ENCODE results near the gene MDM2. TPM values are rescaled to one million over a fixed set of nuclear protein-coding genes. Genes with fewer than 3 reads are reported as not detected.
"Not testable (repeated sequence)": the region's sequence is repeated elsewhere in the genome, so short reads cannot be mapped to it uniquely, and the experiment has no call there.

MDM2 gene
- total RNA-seq, 1 donor from 2014 or later, result 38.1 TPM

- no peak for DNase-seq
- ATAC-seq (ENCODE audit: poor library complexity), result no peak
- intact Hi-C loops (cut with DNase I), result loop anchor here (5.0 kb wide), 1 partner anchor 204 kb away; no protein-coding TSS in a partner anchor
These were observed 55.3 kb downstream of the MDM2 start for GRCh38 chr12:68863109-68863770.

- ATAC-seq (ENCODE audit: poor library complexity); DNase-seq: not testable (repeated sequence)
- intact Hi-C loops (cut with DNase I), result loop anchor here (5.0 kb wide), 1 partner anchor 203 kb away; no protein-coding TSS in a partner anchor
These were observed 56.0 kb downstream of the MDM2 start for GRCh38 chr12:68863886-68864454.

DNA sequence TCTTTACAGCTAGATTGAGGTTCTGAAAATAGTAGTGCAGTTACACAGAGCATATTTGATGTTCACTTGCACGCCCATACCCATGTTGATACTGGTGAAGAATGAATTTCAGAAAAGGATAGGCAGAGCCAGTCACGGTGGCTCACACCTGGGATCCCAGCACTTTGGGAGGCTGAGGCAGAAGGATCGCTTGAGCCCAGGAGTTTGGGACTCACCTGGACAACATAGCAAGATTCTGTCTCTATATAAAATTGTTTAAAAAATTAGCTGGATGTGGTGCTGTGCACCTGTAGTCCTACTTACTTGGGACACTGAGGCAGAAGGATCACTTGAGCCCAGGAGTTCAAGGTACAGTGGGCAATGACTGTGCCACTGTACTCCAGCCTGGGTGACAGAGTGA, 56.6 kb downstream of the MDM2 start:
- DNase-seq (no peak), ATAC-seq (ENCODE audit: poor library complexity) (no peak)
- intact Hi-C loops (cut with DNase I), result loop anchor here (5.0 kb wide), 1 partner anchor 203 kb away; no protein-coding TSS in a partner anchor

GRCh38 chr12:68865399-68866164, 57.6 kb downstream of the MDM2 start:
- DNase-seq, result no peak
- no peak for ATAC-seq (ENCODE audit: poor library complexity)
- intact Hi-C loops (cut with DNase I), result no loop called here

- DNase-seq, result no peak
- intact Hi-C loops (cut with DNase I), result no loop called here
- no peak for ATAC-seq (ENCODE audit: poor library complexity)
These were observed 59.0 kb downstream of the MDM2 start for GRCh38 chr12:68866950-68867349.

DNA sequence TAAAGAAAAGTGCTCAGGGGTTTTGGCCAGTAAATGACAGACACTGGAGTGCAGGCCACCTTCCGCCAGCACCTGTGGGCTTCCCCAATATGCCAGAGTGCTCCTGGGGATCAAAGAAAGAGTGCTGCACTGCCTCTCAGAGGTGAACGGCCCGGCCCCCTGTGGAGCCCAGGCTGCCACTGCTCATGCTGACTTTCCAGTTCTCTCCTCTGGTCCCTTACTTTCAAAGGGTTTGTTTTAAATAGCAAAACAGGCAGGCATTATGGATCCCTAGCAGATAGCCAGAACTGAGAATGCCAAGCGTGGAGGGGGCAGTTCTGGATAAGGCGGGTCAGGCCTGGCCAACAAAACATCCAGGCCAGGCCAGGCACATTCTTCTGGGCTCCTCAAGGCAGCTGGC, 59.6 kb downstream of the MDM2 start:
- intact Hi-C loops (cut with DNase I), result no loop called here
- ATAC-seq (ENCODE audit: poor library complexity) (no peak), DNase-seq (no peak)

- ATAC-seq (ENCODE audit: poor library complexity) (no peak), DNase-seq (no peak)
- intact Hi-C loops (cut with DNase I), result no loop called here
These were observed 60.2 kb downstream of the MDM2 start for GRCh38 chr12:68868043-68868790.

DNA sequence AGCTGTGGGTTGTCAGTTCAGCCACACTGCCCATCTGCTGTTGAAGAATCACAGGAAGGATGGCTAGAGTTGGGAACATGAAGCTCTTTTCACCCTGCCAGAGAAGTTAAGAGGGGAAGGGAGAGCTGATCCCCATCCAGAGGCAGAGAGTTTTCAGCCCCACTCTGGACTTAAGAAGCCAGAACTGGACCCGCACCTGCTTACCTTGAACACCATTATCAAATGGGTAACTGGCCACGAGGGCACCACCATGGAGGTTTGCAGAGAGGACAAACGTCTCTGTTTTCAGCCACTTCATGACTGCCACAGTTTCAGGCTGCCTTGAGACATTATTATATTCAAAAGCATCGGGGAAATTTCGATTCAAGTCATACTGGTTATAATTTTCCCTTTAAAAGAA, 62.0 kb downstream of the MDM2 start:
- intact Hi-C loops (cut with DNase I), result no loop called here
- ATAC-seq (ENCODE audit: poor library complexity), result no peak

GRCh38 chr12:68870443-68870842, 62.5 kb downstream of the MDM2 start:
- intact Hi-C loops (cut with DNase I), result no loop called here
- DNase-seq, result no peak
- no peak for ATAC-seq (ENCODE audit: poor library complexity)

More for the DNA sequence above, 62.0 kb downstream of the MDM2 start:
- DNase-seq, result no peak

- no peak for DNase-seq
- intact Hi-C loops (cut with DNase I), result no loop called here
- ATAC-seq (ENCODE audit: poor library complexity), result no peak
These were observed 63.4 kb downstream of the MDM2 start for GRCh38 chr12:68871396-68871795.

DNA sequence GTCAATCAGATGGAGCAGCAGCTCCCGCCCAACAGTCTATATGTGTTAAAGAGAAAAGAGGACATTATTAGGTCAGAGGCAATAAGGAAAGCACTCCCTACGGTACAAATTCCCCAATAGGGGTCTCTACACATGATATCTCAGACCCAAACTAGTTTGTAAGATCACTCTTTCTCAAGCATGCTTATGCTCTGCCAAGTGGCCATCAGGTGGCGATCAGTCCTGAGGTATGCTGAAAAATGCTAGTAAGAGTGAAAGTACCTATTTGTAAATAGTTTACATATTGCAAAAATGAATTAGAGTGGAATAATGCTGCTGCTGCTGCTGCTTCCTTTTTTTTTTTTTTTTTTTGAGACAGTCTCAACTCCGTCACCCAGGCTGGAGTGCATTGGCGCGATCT, 63.9 kb downstream of the MDM2 start:
- intact Hi-C loops (cut with DNase I), result no loop called here
- DNase-seq, result no peak
- ATAC-seq (ENCODE audit: poor library complexity), result no peak

DNA sequence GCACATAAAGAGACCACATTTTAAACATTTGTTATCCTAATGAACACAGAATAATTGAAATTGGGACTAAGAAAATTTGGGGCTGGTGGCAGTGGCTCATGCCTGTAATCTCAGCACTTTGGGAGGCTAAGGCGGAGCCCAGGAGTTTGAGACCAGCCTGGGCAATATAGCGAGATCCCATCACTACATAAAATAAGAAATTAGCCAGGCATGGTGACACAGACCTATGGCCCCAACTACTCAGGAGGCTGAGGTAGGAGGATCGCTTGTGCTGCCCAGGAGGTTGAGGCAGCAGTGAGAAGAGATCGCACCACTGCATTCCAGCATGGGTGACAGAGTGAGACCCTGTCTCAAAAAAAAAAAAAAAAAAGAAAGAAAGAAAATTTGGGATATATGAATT, 65.3 kb downstream of the MDM2 start:
- intact Hi-C loops (cut with DNase I), result no loop called here
- ATAC-seq (ENCODE audit: poor library complexity), result no peak
- no peak for DNase-seq

DNA sequence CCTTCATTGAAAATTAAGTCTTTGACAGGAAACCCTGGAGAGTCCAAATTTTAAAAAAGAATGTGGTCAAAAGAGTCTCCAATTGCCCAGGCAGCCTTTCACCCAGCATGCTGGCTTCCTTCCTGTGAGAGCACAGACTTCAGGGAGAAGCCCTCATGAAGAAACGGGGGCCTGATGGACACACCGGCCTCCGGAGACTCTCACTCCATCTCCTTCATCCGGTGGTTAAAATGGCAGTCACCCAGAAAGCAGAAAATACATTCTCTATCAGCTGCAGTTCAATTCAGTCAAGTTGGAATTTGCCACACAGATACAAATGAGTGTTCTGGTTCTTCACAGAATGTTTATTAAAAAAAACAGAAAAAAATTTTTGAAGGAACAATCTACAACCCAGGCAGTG, 68.5 kb downstream of the MDM2 start:
- no peak for DNase-seq
- intact Hi-C loops (cut with DNase I), result no loop called here
- ATAC-seq (ENCODE audit: poor library complexity), result no peak

DNA sequence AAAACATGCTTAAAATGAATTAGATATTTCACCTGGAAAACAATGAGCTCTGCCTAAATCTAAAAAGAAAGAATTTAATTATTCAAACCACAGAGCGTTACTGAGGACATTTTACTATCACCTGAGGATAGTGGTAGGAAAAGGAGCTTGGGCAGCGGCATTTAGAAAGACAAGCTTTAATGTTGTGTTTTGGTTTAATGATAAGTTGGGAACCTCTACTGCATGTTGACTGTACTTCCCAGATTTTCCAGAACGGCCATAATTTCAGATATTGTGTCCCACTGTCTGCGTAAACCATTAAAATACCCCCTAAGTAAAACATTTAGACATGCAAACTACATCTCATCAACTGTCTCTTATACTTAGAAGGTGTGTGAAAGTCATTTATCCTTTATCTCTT, 69.6 kb downstream of the MDM2 start:
- ATAC-seq (ENCODE audit: poor library complexity) (no peak), DNase-seq (no peak)
- intact Hi-C loops (cut with DNase I), result no loop called here

GRCh38 chr12:68878283-68878682, 70.3 kb downstream of the MDM2 start:
- intact Hi-C loops (cut with DNase I), result no loop called here
- no peak for ATAC-seq (ENCODE audit: poor library complexity)
- no peak for DNase-seq

- ATAC-seq (ENCODE audit: poor library complexity), result no peak
- DNase-seq, result no peak
- intact Hi-C loops (cut with DNase I), result no loop called here
These were observed 70.9 kb downstream of the MDM2 start for GRCh38 chr12:68878846-68879245.

DNA sequence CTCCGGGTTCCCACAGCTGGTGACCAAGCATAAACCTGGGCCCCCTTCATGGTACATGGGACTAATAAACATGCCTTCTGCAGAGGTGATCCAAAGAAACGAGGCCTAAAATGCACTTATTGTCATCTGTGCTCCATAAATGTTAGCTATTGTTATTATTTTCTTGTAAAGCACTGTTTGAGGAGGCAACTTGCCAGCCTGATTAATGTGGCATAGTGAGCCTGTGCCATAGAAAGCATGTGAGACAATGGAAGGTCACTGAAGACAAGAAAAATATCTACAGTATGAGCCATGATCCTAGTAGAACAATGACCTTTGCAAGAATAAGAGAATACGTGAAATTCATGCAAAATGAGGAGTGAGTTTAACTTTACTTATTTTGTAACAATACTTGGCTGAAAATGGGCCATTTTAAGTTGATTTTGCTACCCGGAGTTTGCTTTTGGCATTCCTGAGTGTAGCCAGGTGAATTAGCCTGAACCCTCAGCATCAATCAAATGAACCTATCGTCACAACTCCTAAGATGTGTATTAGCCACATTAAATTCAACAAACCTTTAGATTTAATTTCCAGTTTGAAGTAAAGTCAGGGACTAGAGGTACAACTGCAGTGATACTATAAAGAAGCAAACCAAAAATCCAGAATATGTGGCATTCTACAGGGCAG, 72.8 kb downstream of the MDM2 start:
- intact Hi-C loops (cut with DNase I), result no loop called here
- ATAC-seq (ENCODE audit: poor library complexity), result no peak
- DNase-seq, result no peak

DNA sequence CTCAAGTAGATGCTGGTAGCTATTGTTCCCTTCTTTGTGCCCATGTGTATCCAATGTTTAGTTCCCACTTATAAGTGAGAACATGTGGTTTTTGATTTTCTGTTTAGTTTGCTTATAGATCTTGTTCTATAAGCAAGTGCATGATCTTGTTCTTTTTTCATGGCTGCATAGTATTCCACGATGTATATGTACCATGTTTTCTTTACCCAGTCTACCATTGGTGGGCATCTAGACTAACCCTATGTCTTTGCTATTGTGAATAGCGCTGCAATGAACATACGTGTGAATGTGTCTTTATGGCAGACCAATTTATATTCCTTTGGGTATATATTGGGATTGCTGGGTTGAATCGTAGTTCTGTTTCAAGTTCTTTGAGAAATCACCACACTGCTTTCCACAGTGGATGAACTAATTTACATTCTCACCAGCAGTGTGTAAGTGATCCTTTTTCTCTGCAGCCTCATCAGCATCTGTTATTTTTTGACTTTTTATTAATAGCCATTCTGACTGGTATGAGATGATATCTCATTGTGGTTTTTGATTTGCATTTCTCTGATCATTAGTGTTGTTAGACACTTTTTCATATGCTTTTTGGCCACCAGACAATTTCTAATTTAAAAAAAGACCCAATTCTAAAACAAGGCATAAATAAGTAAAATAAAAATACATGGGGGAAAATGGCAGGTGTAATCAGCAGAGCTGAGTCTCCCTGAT, 74.4 kb downstream of the MDM2 start:
- intact Hi-C loops (cut with DNase I), result no loop called here
- DNase-seq (no peak), ATAC-seq (ENCODE audit: poor library complexity) (no peak)

Data from Right ventricle myocardium superior (tissue), 1 donor.